Smooth muscle cell (in vitro differentiated cells): Measurements from ENCODE around the gene ZNF354C. TPM values are rescaled to one million over a fixed set of nuclear protein-coding genes. Genes with fewer than 3 reads are reported as not detected.
A peak's percentile ranks its signal among the peaks of the same experiment; 100 is the strongest.

Source experiments
- DNase-seq: peaks from one replicate; lab custom pipeline; 2025; ENCODE audit not compliant: unreplicated experiment; lab: John Stamatoyannopoulos, UW
- H2AFZ ChIP-seq: fragments of 200-600 bp; sonication (generic); 2 replicates; pipeline ENCODE4 v1.6.0; 2016; ENCODE audit warnings: antibody characterized with exemption, low read depth, mild to moderate bottlenecking
- H3F3A ChIP-seq: fragments of 200-600 bp; sonication (generic); 2 replicates; pipeline ENCODE4 v1.6.0; 2017; ENCODE audit warnings: antibody characterized with exemption, low read depth
- H3K27ac ChIP-seq: fragments of 200-600 bp; sonication (generic); 2 replicates; pipeline ENCODE4 v1.5.1; 2016; ENCODE audit warnings: low read depth, mild to moderate bottlenecking
- H3K27me3 ChIP-seq: fragments of 200-600 bp; sonication (generic); 2 replicates; pipeline ENCODE4 v1.6.1; 2016; ENCODE audit warnings: low read depth, mild to moderate bottlenecking
- H3K36me3 ChIP-seq: fragments of 200-600 bp; sonication (generic); 2 replicates; pipeline ENCODE4 v1.5.1; 2016; ENCODE audit warnings: low read depth
- H3K4me1 ChIP-seq: fragments of 200-600 bp; sonication (generic); 2 replicates; pipeline ENCODE4 v1.5.1; 2016; ENCODE audit warnings: low read depth
- H3K4me2 ChIP-seq: fragments of 200-600 bp; sonication (generic); 2 replicates; pipeline ENCODE4 v1.6.0; 2016; ENCODE audit warnings: mild to moderate bottlenecking
- H3K4me3 ChIP-seq: fragments of 200-600 bp; sonication (generic); 2 replicates; pipeline ENCODE4 v1.5.1; 2016; ENCODE audit warnings: mild to moderate bottlenecking
- H3K79me2 ChIP-seq: fragments of 200-600 bp; sonication (generic); 2 replicates; pipeline ENCODE4 v1.6.0; 2016; ENCODE audit warnings: low read depth, mild to moderate bottlenecking
- H3K9ac ChIP-seq: fragments of 200-600 bp; sonication (generic); 2 replicates; pipeline ENCODE4 v1.6.0; 2016; ENCODE audit warnings: low read depth
- H3K9me3 ChIP-seq: fragments of 200-600 bp; sonication (generic); replicated peaks from 2 replicates; pipeline ENCODE4 v1.5.1; 2016; ENCODE audit warnings: low read depth
- H4K20me1 ChIP-seq: fragments of 200-600 bp; sonication (generic); 2 replicates; pipeline ENCODE4 v1.6.0; 2016; ENCODE audit warnings: low read depth
- whole genome bisulfite sequencing: methylation state at CpG from one replicate; pipeline ENCODE4 v1.1.7; 2016; ENCODE audit warnings: low lambda C conversion rate; 5-methylcytosine and 5-hydroxymethylcytosine counted together
- polyA plus RNA-seq: library from polyadenylated mRNA; unstranded; fragments of >200 nt; fragmentation: Nextera tagmentation; extraction: Ambion mirVana; gene quantifications from 2 replicates; pipeline ENCODE4 v1.2.1, GENCODE V29; 2016
- total RNA-seq: library from RNA; depleted of rRNA; stranded (reverse); fragments of >200 nt; gene quantifications from 2 replicates; pipeline ENCODE4 v1.2.3, GENCODE V29; 2014
- TF ChIP-seq, protein P1 (sequence below): fragments of 200-600 bp; sonication (generic); IDR thresholded peaks from 2 replicates; pipeline ENCODE4 v1.5.1; 2017; ENCODE audit warnings: borderline replicate concordance, mild to moderate bottlenecking, antibody characterized with exemption; ENCODE audit not compliant: insufficient read depth, poor library complexity, severe bottlenecking

Gene ZNF354C
- 11.7 and 14.3 TPM in 2 replicates for total RNA-seq
- polyA plus RNA-seq, result 1.6 and 4.0 TPM in 2 replicates

DNA sequence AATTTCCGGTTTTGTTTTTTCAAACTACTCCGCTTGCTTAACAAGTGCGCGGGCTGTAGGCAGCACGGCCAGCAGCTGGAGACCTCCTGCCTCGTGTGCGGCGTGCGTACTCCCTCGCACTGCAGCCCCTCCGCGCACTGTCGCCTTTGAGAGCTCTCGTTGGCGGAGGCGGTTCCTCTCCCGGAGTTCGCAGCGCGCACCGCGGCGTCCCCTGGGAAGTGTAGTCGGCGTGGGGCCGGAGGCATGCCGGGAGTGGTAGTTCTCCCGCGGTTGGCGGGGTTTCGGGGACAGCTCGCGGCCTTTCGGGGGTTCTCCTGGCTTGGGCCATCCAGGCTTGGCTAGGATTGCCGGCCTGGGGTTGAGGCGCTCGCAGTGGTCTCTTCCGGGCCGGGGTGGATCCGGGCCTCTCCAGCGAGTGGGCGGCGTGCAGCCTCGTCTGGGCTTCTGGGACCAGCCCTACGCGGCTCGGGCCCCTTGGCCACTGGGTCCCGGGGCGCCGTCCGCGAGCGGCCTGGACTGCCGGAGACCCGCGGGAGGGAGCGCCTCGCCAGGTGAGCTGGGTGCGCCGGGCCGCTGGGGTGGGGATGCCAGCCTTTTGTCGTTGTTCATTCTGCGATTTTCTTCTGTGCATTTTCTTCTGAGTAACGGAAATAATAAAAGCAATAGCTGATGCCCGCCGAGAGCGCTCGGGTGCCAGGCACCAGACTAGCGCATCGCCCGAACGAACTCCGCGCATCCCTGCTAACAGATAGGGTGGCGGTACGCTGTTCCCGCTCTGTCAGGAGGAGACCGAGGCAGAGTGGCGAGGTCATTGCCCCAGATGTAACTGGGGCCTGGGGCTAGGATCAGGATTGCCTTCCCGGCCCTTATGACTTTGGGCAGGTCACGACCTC, at the start of gene ZNF354C:
ZNF354C (plus strand) TSS at position 258 of the 893 bp plus-strand sequence. CDS start 1,696 bp downstream, outside the sequence.
- Histone ChIP-seq H3K4me3 (peak within 1 kb of the TSS; percentile 80), H3K4me2 (peak within 1 kb of the TSS; percentile 88), H3K4me1 (peaks cover 4% of the 10 kb centered on the region), H3K27me3 (no peaks in the 10 kb centered on the region), H4K20me1 (no peaks in the 10 kb centered on the region), H3K9me3 (peaks cover 4% of the 10 kb centered on the region), H3F3A (no peaks in the 10 kb centered on the region), H3K27ac (no peak within 1 kb of the TSS), H3K36me3 (peaks cover 10% of the 10 kb centered on the region), H3K79me2 (peaks cover 10% of the 10 kb centered on the region), H2AFZ (peak within 1 kb of the TSS; percentile 81), H3K9ac (peak within 1 kb of the TSS; percentile 79)
- peak; percentile 47 for DNase-seq
- TF ChIP-seq, protein P1, sequence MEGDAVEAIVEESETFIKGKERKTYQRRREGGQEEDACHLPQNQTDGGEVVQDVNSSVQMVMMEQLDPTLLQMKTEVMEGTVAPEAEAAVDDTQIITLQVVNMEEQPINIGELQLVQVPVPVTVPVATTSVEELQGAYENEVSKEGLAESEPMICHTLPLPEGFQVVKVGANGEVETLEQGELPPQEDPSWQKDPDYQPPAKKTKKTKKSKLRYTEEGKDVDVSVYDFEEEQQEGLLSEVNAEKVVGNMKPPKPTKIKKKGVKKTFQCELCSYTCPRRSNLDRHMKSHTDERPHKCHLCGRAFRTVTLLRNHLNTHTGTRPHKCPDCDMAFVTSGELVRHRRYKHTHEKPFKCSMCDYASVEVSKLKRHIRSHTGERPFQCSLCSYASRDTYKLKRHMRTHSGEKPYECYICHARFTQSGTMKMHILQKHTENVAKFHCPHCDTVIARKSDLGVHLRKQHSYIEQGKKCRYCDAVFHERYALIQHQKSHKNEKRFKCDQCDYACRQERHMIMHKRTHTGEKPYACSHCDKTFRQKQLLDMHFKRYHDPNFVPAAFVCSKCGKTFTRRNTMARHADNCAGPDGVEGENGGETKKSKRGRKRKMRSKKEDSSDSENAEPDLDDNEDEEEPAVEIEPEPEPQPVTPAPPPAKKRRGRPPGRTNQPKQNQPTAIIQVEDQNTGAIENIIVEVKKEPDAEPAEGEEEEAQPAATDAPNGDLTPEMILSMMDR, result no peak
- WGBS, result 11% methylated on average over 72 of the region's 81 CpGs

DNA sequence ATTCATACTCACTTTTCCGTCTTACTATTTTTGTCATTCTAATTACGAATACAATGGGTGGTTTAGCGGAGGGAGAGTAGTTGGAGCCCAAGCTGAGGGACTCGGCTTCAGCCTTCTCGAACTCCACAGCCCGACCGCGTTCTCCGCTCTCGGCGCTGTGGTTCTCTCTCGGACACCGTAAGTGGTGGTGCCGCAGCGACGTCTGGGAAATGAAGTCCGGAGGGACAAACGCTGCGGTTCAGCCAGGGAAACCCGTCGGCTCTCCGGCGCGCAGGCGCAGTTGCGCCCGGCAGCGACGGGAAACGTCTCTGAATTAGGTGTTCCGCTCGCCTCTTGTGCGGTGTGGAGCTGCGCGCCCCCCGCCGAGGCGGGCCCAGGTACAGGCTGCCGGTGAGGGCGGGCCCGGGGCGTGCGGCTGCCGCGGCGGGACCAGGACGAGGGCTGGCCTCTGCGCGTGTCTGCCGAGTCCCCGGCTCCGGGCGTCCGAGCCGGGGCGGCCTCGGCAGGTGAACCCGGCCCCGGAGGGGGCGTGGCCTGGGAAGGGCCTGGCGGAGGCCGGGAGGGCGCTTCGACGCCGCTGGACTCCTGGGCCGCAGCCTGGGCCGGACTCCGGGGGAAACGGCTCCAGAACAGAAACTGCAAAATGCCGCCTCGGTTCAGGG, 36.5 kb upstream of the ZNF354C start, which contains the start of gene ZNF879:
ZNF879 (plus strand) TSS at position 277 of the 662 bp plus-strand sequence. CDS start 1,201 bp downstream, outside the sequence.
- peak within 1 kb of the TSS; percentile 99 for H2AFZ ChIP-seq
- H3K4me3 ChIP-seq, result peak within 1 kb of the TSS; percentile 88
- H3K27me3 ChIP-seq, result no peaks in the 10 kb centered on the region
- H3K79me2 ChIP-seq, result no peaks in the 10 kb centered on the region
- TF ChIP-seq, protein P1, result no peak
- under 1% methylated on average over 70 of the region's 72 CpGs for WGBS
- no peaks in the 10 kb centered on the region for H3K4me1 ChIP-seq
- peaks cover 4% of the 10 kb centered on the region for H3K9me3 ChIP-seq
- H3K9ac ChIP-seq, result peak within 1 kb of the TSS; percentile 61
- H3F3A ChIP-seq, result no peaks in the 10 kb centered on the region
- H4K20me1 ChIP-seq, result no peaks in the 10 kb centered on the region
- peak within 1 kb of the TSS; percentile 95 for H3K4me2 ChIP-seq
- peak within 1 kb of the TSS; percentile 23 for H3K27ac ChIP-seq
- peaks cover 14% of the 10 kb centered on the region for H3K36me3 ChIP-seq
- peak; percentile 59 for DNase-seq

DNA sequence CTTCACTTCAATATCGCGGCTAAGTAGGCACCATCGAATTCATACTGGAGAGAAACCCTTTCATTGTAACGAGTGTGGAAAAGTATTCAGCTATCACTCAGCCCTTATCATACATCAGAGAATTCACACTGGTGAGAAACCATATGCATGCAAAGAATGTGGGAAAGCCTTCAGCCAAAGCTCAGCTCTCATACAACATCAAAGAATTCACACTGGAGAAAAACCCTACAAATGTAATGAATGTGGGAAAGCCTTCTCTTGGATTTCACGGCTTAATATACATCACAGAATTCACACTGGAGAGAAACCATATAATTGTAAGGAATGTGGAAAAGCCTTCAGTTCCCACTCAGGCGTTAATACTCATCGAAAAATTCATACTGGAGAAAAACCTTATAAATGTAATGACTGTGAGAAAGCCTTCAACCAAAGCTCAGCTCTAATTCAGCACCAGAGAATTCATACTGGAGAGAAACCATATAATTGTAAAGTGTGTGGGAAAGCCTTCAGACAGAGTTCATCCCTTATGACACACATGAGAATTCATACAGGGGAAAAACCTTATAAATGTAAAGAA, 27.1 kb upstream of the ZNF354C start:
- Histone ChIP-seq H4K20me1 (no peaks in the 10 kb centered on the region), H3K79me2 (no peaks in the 10 kb centered on the region), H3K36me3 (peaks cover 58% of the 10 kb centered on the region), H3K9ac (no peak overlapping the region), H3K4me1 (no peaks in the 10 kb centered on the region), H3K9me3 (peaks cover 64% of the 10 kb centered on the region), H3K4me3 (no peak overlapping the region), H3K4me2 (no peak overlapping the region), H3K27me3 (no peaks in the 10 kb centered on the region), H3F3A (no peaks in the 10 kb centered on the region), H3K27ac (no peak overlapping the region), H2AFZ (no peak overlapping the region)
- WGBS, result 94% methylated on average over 7 of the region's 7 CpGs
- DNase-seq, result no peak
- TF ChIP-seq, protein P1, result no peak
